Epidermal melanocyte (primary cell): ENCODE measurements around the gene RGS10.

ENCODE experiments used
- DNase-seq: peaks from one replicate; pipeline ENCODE4 v3.0.0; 2011; ENCODE audit warnings: low spot score; ENCODE audit not compliant: insufficient read length

RGS10 gene

GRCh38 chr10:119497243-119497642, 45.3 kb downstream of the RGS10 start:
- DNase-seq, result no peak

GRCh38 chr10:119496273-119496672, 46.2 kb downstream of the RGS10 start:
- no peak for DNase-seq

- no peak for DNase-seq
Observed at GRCh38 chr10:119495545-119495944, 47.0 kb downstream of the RGS10 start.

GRCh38 chr10:119495021-119495505, 47.5 kb downstream of the RGS10 start:
- no peak for DNase-seq

GRCh38 chr10:119494236-119495020, 48.1 kb downstream of the RGS10 start:
- DNase-seq, result no peak

GRCh38 chr10:119493155-119493554, 49.4 kb downstream of the RGS10 start:
- DNase-seq, result no peak

GRCh38 chr10:119491966-119492757, 50.4 kb downstream of the RGS10 start:
- DNase-seq, result no peak

- no peak for DNase-seq
Observed at GRCh38 chr10:119489991-119490326, 52.6 kb downstream of the RGS10 start.

GRCh38 chr10:119488675-119489074, 53.8 kb downstream of the RGS10 start:
- DNase-seq, result no peak

GRCh38 chr10:119483839-119484238, 58.7 kb downstream of the RGS10 start:
- DNase-seq, result no peak

- no peak for DNase-seq
Observed at GRCh38 chr10:119483001-119483400, 59.5 kb downstream of the RGS10 start.

GRCh38 chr10:119481781-119482426, 60.6 kb downstream of the RGS10 start:
- no peak for DNase-seq

- DNase-seq, result no peak
Observed at GRCh38 chr10:119480667-119481066, 61.9 kb downstream of the RGS10 start.

- DNase-seq, result no peak
Observed at GRCh38 chr10:119479532-119479931, 63.0 kb downstream of the RGS10 start.

GRCh38 chr10:119478811-119479341, 63.6 kb downstream of the RGS10 start:
- DNase-seq, result no peak

- DNase-seq, result no peak
Observed at GRCh38 chr10:119478111-119478802, 64.3 kb downstream of the RGS10 start.

GRCh38 chr10:119477444-119477843, 65.1 kb downstream of the RGS10 start:
- no peak for DNase-seq

- no peak for DNase-seq
Observed at GRCh38 chr10:119474606-119475005, 67.9 kb downstream of the RGS10 start.

GRCh38 chr10:119473771-119474170, 68.7 kb downstream of the RGS10 start:
- DNase-seq, result no peak

- no peak for DNase-seq
Observed at GRCh38 chr10:119470920-119471702, 71.4 kb downstream of the RGS10 start.
